ENCODE results near the gene CPVL. TPM values are rescaled to one million over a fixed set of nuclear protein-coding genes. Genes with fewer than 3 reads are reported as not detected.

CPVL gene
- total and polyA plus RNA-seq, 2 of the 8 experiments (the other 6 are each of a cell fraction or from before 2014, with no cell fraction given): 40.0 to 55.0 TPM

DNA sequence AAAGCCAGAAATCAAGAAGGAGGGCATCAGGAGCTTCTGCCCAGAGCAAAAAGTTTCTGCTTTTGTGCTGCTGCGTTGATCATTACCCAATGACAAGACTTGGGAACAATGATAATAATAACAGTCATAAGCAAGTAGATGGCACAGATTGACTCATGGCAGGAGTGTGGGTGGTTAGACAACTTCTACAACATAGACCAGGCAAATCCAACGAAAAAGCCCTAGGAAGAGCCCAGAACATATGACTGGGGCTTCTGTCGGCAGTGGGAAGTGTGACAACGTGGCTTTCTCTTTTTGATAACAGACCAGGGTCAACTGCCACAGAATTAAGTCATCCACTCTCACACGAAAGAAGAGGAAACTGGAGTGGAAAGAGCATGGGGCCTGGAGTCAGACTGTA is 102.8 kb downstream of the CPVL start:
- no peak overlapping the region for H3K4ac ChIP-seq (replicated peaks; ENCODE audit: insufficient read length, low read depth, low read length)
- POLR2A ChIA-PET (ENCODE audit: partially characterized antibody): no interaction called here
- no peak overlapping the region for H3K14ac ChIP-seq (ENCODE audit: insufficient read length)
- H3K79me1 ChIP-seq (ENCODE audit: low read depth, low read length): no peaks in the 10 kb centered on the region
- no peak overlapping the region for H2AK5ac ChIP-seq (ENCODE audit: low read depth, low read length)
- H3K56ac ChIP-seq (replicated peaks; ENCODE audit: insufficient read length, low read depth, low read length): no peak overlapping the region
- H3K23me2 ChIP-seq (ENCODE audit: low read depth, low read length): no peaks in the 10 kb centered on the region
- TF ChIP-seq YY1 (IDR thresholded peaks at IDR 0.05; ENCODE audit: low read depth, low read length) (no peak), CBX5 (IDR thresholded peaks at IDR 0.05; ENCODE audit: low read depth, low read length) (no peak), SP1 (IDR thresholded peaks at IDR 0.05; ENCODE audit: low read depth, low read length) (no peak), SIX5 (IDR thresholded peaks at IDR 0.05; ENCODE audit: low read depth, low read length) (no peak), GTF2F1 (IDR thresholded peaks at IDR 0.05; ENCODE audit: borderline replicate concordance, low read depth, low read length) (no peak), BACH1 (IDR thresholded peaks at IDR 0.05; ENCODE audit: low read length) (no peak), GABPA (IDR thresholded peaks at IDR 0.05; ENCODE audit: borderline replicate concordance, insufficient read depth, low read length) (no peak)
- H3K4me3 ChIP-seq (ENCODE audit: extremely low read depth in 1 of 4, insufficient read depth in 2 of 4, low read depth in 3 of 4, low read length in 4 of 4): no peak overlapping the region
- H2BK5ac ChIP-seq (ENCODE audit: low read depth, low read length): no peak overlapping the region
- H3K23ac ChIP-seq (ENCODE audit: insufficient read length): no peak overlapping the region
- no peak overlapping the region for H4K5ac ChIP-seq (ENCODE audit: insufficient read length, low read depth, low read length)
- no peaks in the 10 kb centered on the region for H3K36me3 ChIP-seq (ENCODE audit: control insufficient read depth in 2 of 4, insufficient read depth in 4 of 4, low read length in 3 of 4)
- no peak for FAIRE-seq
- H3K4me2 ChIP-seq (ENCODE audit: insufficient read depth in 1 of 2, low read depth in 2 of 2, low read length in 2 of 2): no peak overlapping the region
- no peak overlapping the region for H2BK15ac ChIP-seq (ENCODE audit: low read length)
- no peak for DNase-seq (ENCODE audit: low read depth in 1 of 2, low spot score in 2 of 2)
- no peak overlapping the region for H3K9ac ChIP-seq (replicated peaks in 1 of 4; ENCODE audit: extremely low read depth in 1 of 4, low read depth in 3 of 4, low read length in 3 of 4)
- H3K27ac ChIP-seq (ENCODE audit: low read depth, low read length): no peak overlapping the region
- peaks cover 0 to 17% (median 6%) of the 10 kb centered on the region in 4 experiments; a peak in 2 of 7 replicates for H3K4me1 ChIP-seq (replicated peaks in 1 of 4; ENCODE audit: control insufficient read depth in 3 of 4, insufficient read depth in 4 of 4, low read length in 3 of 4)
- no peak overlapping the region for H3K18ac ChIP-seq (ENCODE audit: extremely low read depth, low read length)
- no peaks in the 10 kb centered on the region for H3K79me2 ChIP-seq (ENCODE audit: control insufficient read depth in 1 of 2, insufficient read depth in 2 of 2, low read length in 2 of 2)
- no peaks in the 10 kb centered on the region for H3K9me3 ChIP-seq (ENCODE audit: insufficient read depth in 2 of 2, low read depth in 1 of 2, low read length in 1 of 2)
- H3K27me3 ChIP-seq (replicated peaks in 1 of 4; ENCODE audit: control insufficient read depth in 3 of 4, extremely low read depth in 1 of 4, insufficient read depth in 3 of 4, low read length in 3 of 4): no peaks in the 10 kb centered on the region
- WGBS, 2 experiments (ENCODE audit: extremely low coverage in 1 of 2, insufficient coverage in 1 of 2, insufficient read length in 1 of 2, insufficient replicate concordance in 2 of 2, low coverage in 1 of 2, low lambda C conversion rate in 2 of 2, missing lambda C conversion rate in 1 of 2): 87% methylated on average over 5 of the region's 5 CpGs; no CpG with 5 or more reads in 1 of the 2 experiments
- no peak overlapping the region for H2BK12ac ChIP-seq (ENCODE audit: low read depth, low read length)
- no peak overlapping the region for H2BK120ac ChIP-seq (replicated peaks; ENCODE audit: low read depth, low read length)
- no peak overlapping the region for H4K91ac ChIP-seq (replicated peaks; ENCODE audit: insufficient read length, low read length)
- CTCF ChIA-PET (ENCODE audit: partially characterized antibody): interaction anchor here (2.4 kb wide), 1 partner anchor 121 kb away, joined by 8 read pairs; no protein-coding TSS in a partner anchor
- H2BK20ac ChIP-seq (ENCODE audit: low read length): no peak overlapping the region
- no peak overlapping the region for H2AFZ ChIP-seq (ENCODE audit: low read length)
- H4K8ac ChIP-seq (ENCODE audit: extremely low read depth, insufficient read depth, low read length): no peak overlapping the region
- no peaks in the 10 kb centered on the region for H4K20me1 ChIP-seq (replicated peaks in 1 of 2; ENCODE audit: control insufficient read depth in 1 of 2, insufficient read depth in 2 of 2, low read length in 2 of 2)

Data from H1 (cell line).